HEK293T (cell line): Measurements from ENCODE around the gene STOML1.

ENCODE experiments used
- ARNT ChIP-seq: fragments of 450-650 bp; IDR thresholded peaks from 2 replicates; pipeline ENCODE4 v1.6.1; 2017; ENCODE audit warnings: mild to moderate bottlenecking
- FOXA1 ChIP-seq: fragments of 450-650 bp; IDR thresholded peaks from 2 replicates; pipeline ENCODE4 v1.6.1; 2016; ENCODE audit warnings: mild to moderate bottlenecking
- L3MBTL2 ChIP-seq: fragments of 450-650 bp; conservative IDR thresholded peaks from 2 replicates; pipeline ENCODE4 v1.6.1; 2016; ENCODE audit warnings: mild to moderate bottlenecking
- TARDBP ChIP-seq: fragments of 450-650 bp; IDR thresholded peaks from 2 replicates; pipeline ENCODE4 v1.6.1; 2016

DNA sequence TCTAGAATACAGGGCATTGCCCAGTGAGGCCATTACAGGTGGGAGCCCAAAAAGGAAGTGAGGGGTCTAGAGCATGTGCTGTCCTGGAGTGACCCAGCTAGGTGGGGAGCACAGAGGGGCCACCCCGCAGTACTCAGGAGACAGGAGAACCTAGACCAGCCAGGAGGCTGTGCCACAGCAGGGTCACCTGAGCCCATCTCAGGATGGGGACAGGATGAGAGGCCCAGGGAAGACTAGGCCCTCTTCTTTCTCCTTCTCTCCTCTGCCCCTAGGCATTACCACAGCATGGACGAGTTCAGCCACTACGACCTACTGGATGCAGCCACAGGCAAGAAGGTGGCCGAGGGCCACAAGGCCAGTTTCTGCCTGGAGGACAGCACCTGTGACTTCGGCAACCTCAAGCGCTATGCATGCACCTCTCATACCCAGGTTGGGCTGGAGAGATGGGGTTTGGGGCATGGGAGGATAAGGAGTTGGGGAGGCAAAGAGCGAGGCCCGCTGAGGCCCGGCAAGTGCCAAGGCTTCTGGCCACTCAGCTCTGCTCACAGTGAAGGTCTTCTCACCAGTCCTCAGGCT lies 45.2 kb downstream of the STOML1 start:
- TF ChIP-seq FOXA1 = no peak
- TF ChIP-seq TARDBP = no peak
- no peak for TF ChIP-seq L3MBTL2
- TF ChIP-seq ARNT = no peak
